Stimulated activated CD8-positive, alpha-beta memory T cell treated with anti-CD3 and anti-CD28 coated beads, Interleukin-15, amount 100 ng/mL, for 4 hours (primary cell): ENCODE measurements around the gene TTLL11.

ENCODE experiments used
- DNase-seq, 2 donors: peaks; one replicate each; pipeline ENCODE4 v3.0.0-alpha.2; 2020; ENCODE audit warnings: low read depth in 2 of 2

Gene TTLL11

GRCh38 chr9:121974421-121974820 is 118.7 kb downstream of the TTLL11 start:
- DNase-seq: no peak

GRCh38 chr9:121972501-121972981 is 120.6 kb downstream of the TTLL11 start:
- no peak for DNase-seq

GRCh38 chr9:121968056-121968455 is 125.1 kb downstream of the TTLL11 start:
- no peak for DNase-seq

GRCh38 chr9:121966706-121967105 is 126.4 kb downstream of the TTLL11 start:
- no peak for DNase-seq

- no peak for DNase-seq
These were observed 129.5 kb downstream of the TTLL11 start for GRCh38 chr9:121963528-121963995.

- DNase-seq: no peak
These were observed 130.7 kb downstream of the TTLL11 start for GRCh38 chr9:121962421-121962820.

- no peak for DNase-seq
These were observed 132.4 kb downstream of the TTLL11 start for GRCh38 chr9:121960665-121961064.

GRCh38 chr9:121958530-121958929 is 134.6 kb downstream of the TTLL11 start:
- no peak for DNase-seq

GRCh38 chr9:121956808-121957207 is 136.3 kb downstream of the TTLL11 start:
- DNase-seq: no peak

- no peak for DNase-seq
These were observed 137.5 kb downstream of the TTLL11 start for GRCh38 chr9:121955649-121956048.

GRCh38 chr9:121954477-121955140 is 138.5 kb downstream of the TTLL11 start:
- no peak for DNase-seq

- no peak for DNase-seq
These were observed 140.5 kb downstream of the TTLL11 start for GRCh38 chr9:121952611-121953010.

GRCh38 chr9:121950866-121951265 is 142.2 kb downstream of the TTLL11 start:
- DNase-seq: no peak

GRCh38 chr9:121950441-121950840 is 142.7 kb downstream of the TTLL11 start:
- no peak for DNase-seq

- DNase-seq: no peak
These were observed 143.3 kb downstream of the TTLL11 start for GRCh38 chr9:121949766-121950165.

- no peak for DNase-seq
These were observed 143.7 kb downstream of the TTLL11 start for GRCh38 chr9:121949364-121949763.

GRCh38 chr9:121947775-121948174 is 145.3 kb downstream of the TTLL11 start:
- DNase-seq: no peak

- no peak for DNase-seq
These were observed 146.6 kb downstream of the TTLL11 start for GRCh38 chr9:121946465-121946864.

GRCh38 chr9:121945849-121946248 is 147.3 kb downstream of the TTLL11 start:
- no peak for DNase-seq

- DNase-seq: no peak
These were observed 147.8 kb downstream of the TTLL11 start for GRCh38 chr9:121945281-121945680.

GRCh38 chr9:121944711-121945191 is 148.4 kb downstream of the TTLL11 start:
- DNase-seq: no peak

GRCh38 chr9:121943463-121943862 is 149.6 kb downstream of the TTLL11 start:
- no peak for DNase-seq

GRCh38 chr9:121942866-121943382 is 150.2 kb downstream of the TTLL11 start:
- DNase-seq: no peak
